ENCODE results near the gene ALPK1.

ALPK1 gene

DNA sequence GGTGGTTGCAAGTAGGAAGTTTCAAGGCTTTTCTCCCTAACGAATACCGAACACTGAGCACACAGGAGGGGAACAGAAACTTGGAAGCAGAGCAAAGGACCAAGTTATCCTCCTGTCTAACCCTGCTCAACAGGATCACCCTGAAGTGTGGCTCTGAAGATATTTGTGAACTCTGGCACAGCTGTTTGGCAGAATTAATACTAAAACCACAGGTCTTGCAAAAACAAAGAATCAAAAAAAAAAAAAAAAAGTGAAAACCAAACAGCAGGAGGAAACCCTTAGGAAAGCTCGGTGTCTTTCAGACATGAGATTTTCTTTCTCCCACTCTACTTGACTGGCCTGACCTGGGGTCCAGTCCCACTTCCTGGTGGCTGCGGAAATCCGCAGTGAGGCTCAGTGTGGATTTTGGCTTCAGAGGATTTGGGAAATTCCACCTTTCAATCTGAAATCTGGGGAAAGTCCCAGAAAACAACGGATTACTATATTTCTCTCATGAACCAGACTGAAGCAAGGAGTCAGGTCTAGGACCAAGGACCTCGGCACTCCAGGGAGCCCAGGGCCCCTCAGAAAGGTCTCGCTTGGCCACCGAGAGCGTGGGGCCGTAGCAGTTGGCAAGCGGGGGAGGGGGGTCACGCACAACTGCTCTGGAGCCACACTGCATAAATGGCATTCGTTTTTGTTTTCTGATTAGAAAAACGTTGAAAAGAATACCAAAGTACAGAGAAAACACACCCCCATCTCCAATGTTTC is 12.3 kb upstream of the ALPK1 start:
- H3K4me2 ChIP-seq (ENCODE audit: insufficient read depth, low read length, poor library complexity, severe bottlenecking): peak overlapping the region; percentile 93
- peak overlapping the region; percentile 66 for H2BK5ac ChIP-seq (ENCODE audit: low read length)
- no peak overlapping the region for H3K27ac ChIP-seq (replicated peaks; ENCODE audit: low read length)
- peaks cover 2 to 4% of the 10 kb centered on the region in 2 donors for H3K4me1 ChIP-seq (ENCODE audit: control insufficient read depth in 2 of 2, insufficient read depth in 1 of 2, low read depth in 1 of 2, low read length in 2 of 2)
- H2AFZ ChIP-seq (ENCODE audit: low read length): peak overlapping the region; percentile 98
- peaks cover 0 to 16% (median 0%) of the 10 kb centered on the region in 3 experiments for H3K27me3 ChIP-seq (ENCODE audit: control insufficient read depth in 3 of 3, insufficient read depth in 3 of 3, low read depth in 1 of 3, low read length in 3 of 3)
- no peak overlapping the region for H4K91ac ChIP-seq (ENCODE audit: low read depth, low read length, poor library complexity)
- H3K9me3 ChIP-seq (replicated peaks in 1 of 2; ENCODE audit: control insufficient read depth in 2 of 2, insufficient read depth in 1 of 2, low read depth in 1 of 2, low read length in 2 of 2): peaks cover 2 to 7% of the 10 kb centered on the region in 2 donors
- H2BK120ac ChIP-seq (ENCODE audit: low read depth, low read length): no peak overlapping the region
- H3K14ac ChIP-seq (ENCODE audit: low read length): no peak overlapping the region
- DNase-seq (ENCODE audit: low spot score): no peak
- H4K8ac ChIP-seq (ENCODE audit: low read depth, low read length): no peak overlapping the region
- no peak overlapping the region for H2AK5ac ChIP-seq (ENCODE audit: low read depth, low read length)
- H2BK15ac ChIP-seq (ENCODE audit: low read length): no peak overlapping the region
- no peak overlapping the region for H3K4ac ChIP-seq (ENCODE audit: low read length)
- peak overlapping the region; percentile 59 to 71 for H3K4me3 ChIP-seq (ENCODE audit: low read length in 2 of 2)
- no peak overlapping the region for H3K9ac ChIP-seq (ENCODE audit: low read depth, low read length, poor library complexity)
- WGBS, 2 donors (ENCODE audit: extremely low coverage in 2 of 2, insufficient read length in 2 of 2, insufficient replicate concordance in 1 of 2): no CpG with 5 or more reads among the region's 15 CpGs
- H3K23ac ChIP-seq (ENCODE audit: low read depth, low read length, poor library complexity): no peak overlapping the region
- H2BK12ac ChIP-seq (ENCODE audit: low read length): no peak overlapping the region
- H3K79me1 ChIP-seq (ENCODE audit: low read depth, low read length): no peaks in the 10 kb centered on the region
- peak overlapping the region; percentile 69 for H3K18ac ChIP-seq (ENCODE audit: low read length)
- H3K36me3 ChIP-seq (replicated peaks in 1 of 2; ENCODE audit: control insufficient read depth in 2 of 2, insufficient read depth in 2 of 2, low read length in 2 of 2): no peaks in the 10 kb centered on the region

DNA sequence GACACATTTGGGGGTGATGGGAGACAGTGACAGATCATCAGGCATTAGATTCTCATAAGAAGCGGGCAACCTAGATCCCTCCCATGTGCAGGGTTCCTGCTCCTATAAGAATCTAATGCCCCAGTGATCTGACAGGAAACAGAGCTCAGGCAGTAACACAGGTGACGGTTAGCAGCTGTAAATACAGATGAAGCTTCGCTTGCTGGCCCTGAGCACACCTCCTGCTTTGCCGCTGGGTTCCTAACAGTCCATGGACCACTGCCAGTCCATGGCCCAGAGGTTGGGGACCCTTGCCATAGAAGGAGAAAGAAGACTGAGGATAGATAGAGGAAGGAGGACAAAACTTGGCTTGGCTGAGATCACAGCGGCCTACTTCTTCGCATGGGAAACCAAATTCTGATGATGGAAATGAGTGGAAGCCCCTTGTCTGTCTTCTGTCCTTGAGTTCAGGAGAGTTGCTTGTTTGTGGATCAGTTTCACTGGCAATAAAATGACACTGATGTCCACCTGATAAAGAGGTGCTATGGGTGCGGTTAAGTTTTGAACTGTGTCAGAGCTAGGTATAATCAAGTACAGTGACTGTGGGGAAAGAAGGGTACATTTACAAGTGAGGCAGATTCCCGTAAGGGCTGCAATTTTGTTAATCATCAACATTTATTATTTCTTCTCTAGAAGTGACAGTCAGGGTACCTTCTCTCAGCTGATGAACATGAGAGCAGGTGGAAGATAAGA is 9.7 kb upstream of the ALPK1 start:
- H3K27ac ChIP-seq (replicated peaks; ENCODE audit: low read length): no peak overlapping the region

DNA sequence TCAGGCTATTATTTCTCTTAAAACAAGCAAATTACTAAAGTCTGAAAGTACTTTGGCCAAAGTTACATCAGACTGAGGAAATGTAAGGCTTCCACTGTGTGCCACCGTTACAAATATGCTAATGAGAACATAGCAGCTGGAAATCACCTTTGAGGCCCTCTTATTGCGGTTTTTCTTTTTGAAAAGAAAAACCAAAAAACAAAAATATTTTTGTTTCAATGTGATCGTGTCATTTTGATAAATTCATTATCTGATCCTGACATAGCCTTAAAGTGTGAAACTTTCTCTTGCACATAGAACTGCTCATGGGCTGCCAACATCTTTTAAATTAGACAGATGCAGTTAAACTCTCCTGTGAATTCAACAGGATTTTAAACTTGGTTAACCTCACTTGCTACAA is 8.7 kb upstream of the ALPK1 start:
- H3K4me3 ChIP-seq (ENCODE audit: low read length in 2 of 2): no peak overlapping the region
- no peak overlapping the region for H2AK5ac ChIP-seq (ENCODE audit: low read depth, low read length)
- no peaks in the 10 kb centered on the region for H3K79me1 ChIP-seq (ENCODE audit: low read depth, low read length)
- H3K9me3 ChIP-seq (replicated peaks in 1 of 2; ENCODE audit: control insufficient read depth in 2 of 2, insufficient read depth in 1 of 2, low read depth in 1 of 2, low read length in 2 of 2): peaks cover 0 to 4% of the 10 kb centered on the region in 2 donors
- no peak overlapping the region for H4K8ac ChIP-seq (ENCODE audit: low read depth, low read length)
- no peak overlapping the region for H3K27ac ChIP-seq (replicated peaks; ENCODE audit: low read length)
- H2BK15ac ChIP-seq (ENCODE audit: low read length): no peak overlapping the region
- H3K14ac ChIP-seq (ENCODE audit: low read length): no peak overlapping the region
- H3K4me2 ChIP-seq (ENCODE audit: insufficient read depth, low read length, poor library complexity, severe bottlenecking): no peak overlapping the region
- no peak overlapping the region for H4K91ac ChIP-seq (ENCODE audit: low read depth, low read length, poor library complexity)
- WGBS, 2 donors (ENCODE audit: extremely low coverage in 2 of 2, insufficient read length in 2 of 2, insufficient replicate concordance in 1 of 2): no CpG with 5 or more reads among the region's 3 CpGs
- H2BK5ac ChIP-seq (ENCODE audit: low read length): no peak overlapping the region
- H3K23ac ChIP-seq (ENCODE audit: low read depth, low read length, poor library complexity): no peak overlapping the region
- H3K4ac ChIP-seq (ENCODE audit: low read length): no peak overlapping the region
- no peak overlapping the region for H3K18ac ChIP-seq (ENCODE audit: low read length)
- peaks cover 0 to 24% (median 0%) of the 10 kb centered on the region in 3 experiments for H3K27me3 ChIP-seq (ENCODE audit: control insufficient read depth in 3 of 3, insufficient read depth in 3 of 3, low read depth in 1 of 3, low read length in 3 of 3)
- H2BK120ac ChIP-seq (ENCODE audit: low read depth, low read length): no peak overlapping the region
- H2AFZ ChIP-seq (ENCODE audit: low read length): no peak overlapping the region
- H2BK12ac ChIP-seq (ENCODE audit: low read length): no peak overlapping the region
- peaks cover 2 to 4% of the 10 kb centered on the region in 2 donors for H3K4me1 ChIP-seq (ENCODE audit: control insufficient read depth in 2 of 2, insufficient read depth in 1 of 2, low read depth in 1 of 2, low read length in 2 of 2)
- no peak overlapping the region for H3K9ac ChIP-seq (ENCODE audit: low read depth, low read length, poor library complexity)
- no peaks in the 10 kb centered on the region for H3K36me3 ChIP-seq (replicated peaks in 1 of 2; ENCODE audit: control insufficient read depth in 2 of 2, insufficient read depth in 2 of 2, low read length in 2 of 2)
- no peak for DNase-seq (ENCODE audit: low spot score)

More for the DNA sequence above, 9.7 kb upstream of the ALPK1 start:
- Histone ChIP-seq H4K91ac (ENCODE audit: low read depth, low read length, poor library complexity) (no peak overlapping the region), H3K9ac (ENCODE audit: low read depth, low read length, poor library complexity) (no peak overlapping the region), H4K8ac (ENCODE audit: low read depth, low read length) (no peak overlapping the region), H3K23ac (ENCODE audit: low read depth, low read length, poor library complexity) (no peak overlapping the region), H3K4me1 (ENCODE audit: control insufficient read depth in 2 of 2, insufficient read depth in 1 of 2, low read depth in 1 of 2, low read length in 2 of 2) (peaks cover 2 to 4% of the 10 kb centered on the region in 2 donors), H3K14ac (ENCODE audit: low read length) (no peak overlapping the region), H2AFZ (ENCODE audit: low read length) (peak overlapping the region; percentile 29), H2BK5ac (ENCODE audit: low read length) (no peak overlapping the region), H3K18ac (ENCODE audit: low read length) (no peak overlapping the region), H3K4ac (ENCODE audit: low read length) (no peak overlapping the region), H3K36me3 (replicated peaks in 1 of 2; ENCODE audit: control insufficient read depth in 2 of 2, insufficient read depth in 2 of 2, low read length in 2 of 2) (no peaks in the 10 kb centered on the region), H2BK12ac (ENCODE audit: low read length) (no peak overlapping the region), H2BK15ac (ENCODE audit: low read length) (no peak overlapping the region), H2BK120ac (ENCODE audit: low read depth, low read length) (no peak overlapping the region), H3K79me1 (ENCODE audit: low read depth, low read length) (no peaks in the 10 kb centered on the region), H2AK5ac (ENCODE audit: low read depth, low read length) (no peak overlapping the region), H3K4me2 (ENCODE audit: insufficient read depth, low read length, poor library complexity, severe bottlenecking) (no peak overlapping the region), H3K9me3 (replicated peaks in 1 of 2; ENCODE audit: control insufficient read depth in 2 of 2, insufficient read depth in 1 of 2, low read depth in 1 of 2, low read length in 2 of 2) (peaks cover 1 to 4% of the 10 kb centered on the region in 2 donors), H3K27me3 (ENCODE audit: control insufficient read depth in 3 of 3, insufficient read depth in 3 of 3, low read depth in 1 of 3, low read length in 3 of 3) (peaks cover 0 to 24% (median 0%) of the 10 kb centered on the region in 3 experiments), H3K4me3 (ENCODE audit: low read length in 2 of 2) (no peak overlapping the region)
- no peak for DNase-seq (ENCODE audit: low spot score)
- no CpG with 5 or more reads among the region's 8 CpGs for WGBS, 2 donors (ENCODE audit: extremely low coverage in 2 of 2, insufficient read length in 2 of 2, insufficient replicate concordance in 1 of 2)
